A549 treated with AZD2906 at 1 μM for 4 hours (cell line): ENCODE data around the gene FCGR3B. TPM values are rescaled to one million over a fixed set of nuclear protein-coding genes. Genes with fewer than 3 reads are reported as not detected.

Source experiments
- total RNA-seq: library from RNA; stranded (reverse); fragments of 200-300 nt; extraction: Qiagen RNA extraction; gene quantifications from 5 replicates; pipeline ENCODE4 v1.2.3, GENCODE V29; 2022

Gene FCGR3B
- total RNA-seq, result not detected in 5 replicates

GRCh38 chr1:161631076-161631475 is at the start of gene FCGR3B:
Gene FCGR3B (minus strand): TSS chr1:161631176. CDS start chr1:161631094, 82 bp downstream.

GRCh38 chr1:161662684-161663339 is 31.8 kb upstream of the FCGR3B start, which contains the start of gene FCGR2B:
Gene FCGR2B (plus strand): TSS chr1:161663143. CDS start chr1:161663242, 99 bp downstream.

Other genes starting within 250 kb of the FCGR3B start
- gene FCGR2A, start 125.7 kb downstream of the FCGR3B start, total RNA-seq, result 0.13 TPM in 1 of 5 replicates, not detected in the others
- 1.0 to 7.1 TPM (median 1.9 TPM) in 5 replicates for gene HSPA6, start 106.6 kb downstream of the FCGR3B start, total RNA-seq
- gene FCGR3A, start 81.4 kb downstream of the FCGR3B start, total RNA-seq, result not detected in 5 replicates
- not detected in 5 replicates for gene FCGR2B, start 32.0 kb upstream of the FCGR3B start, total RNA-seq
- gene FCRLA, start 76.1 kb upstream of the FCGR3B start, total RNA-seq, result 0.03 to 0.06 TPM in 2 of 5 replicates, not detected in the others
- gene FCRLB, start 90.4 kb upstream of the FCGR3B start, total RNA-seq, result 1.0 to 1.8 TPM (median 1.7 TPM) in 5 replicates
- 45.9 to 56.9 TPM (median 46.9 TPM) in 5 replicates for gene DUSP12, start 118.6 kb upstream of the FCGR3B start, total RNA-seq
- 12.8 to 15.3 TPM (median 14.3 TPM) in 5 replicates for gene ATF6, start 135.1 kb upstream of the FCGR3B start, total RNA-seq